HUES6 (cell line): ENCODE data around the gene CAV1.

Source experiments
- H3K27ac ChIP-seq: 2 replicates; pipeline ENCODE4 v1.7.0; 2013; ENCODE audit warnings: low read depth, mild to moderate bottlenecking, low read length, inconsistent platforms
- H3K27me3 ChIP-seq: 2 replicates; pipeline ENCODE4 v1.6.1; 2013; ENCODE audit warnings: low read length; ENCODE audit not compliant: control insufficient read depth, insufficient read depth
- H3K36me3 ChIP-seq: 2 replicates; pipeline ENCODE4 v1.6.1; 2013; ENCODE audit warnings: low read length; ENCODE audit not compliant: control insufficient read depth, insufficient read depth
- H3K4me1 ChIP-seq: 2 replicates; pipeline ENCODE4 v1.6.1; 2013; ENCODE audit warnings: low read length; ENCODE audit not compliant: control insufficient read depth, insufficient read depth
- H3K4me3 ChIP-seq: 2 replicates; pipeline ENCODE4 v1.5.1; 2013; ENCODE audit warnings: low read depth, low read length
- H3K9ac ChIP-seq: one replicate; pipeline ENCODE4 v1.6.1; 2013; ENCODE audit warnings: mild to moderate bottlenecking, low read length
- H3K9me3 ChIP-seq: 2 replicates; pipeline ENCODE4 v1.6.1; 2013; ENCODE audit warnings: low read depth, low read length; ENCODE audit not compliant: control insufficient read depth, insufficient read depth

The CAV1 gene

GRCh38 chr7:116521046-116521664 is 3.7 kb upstream of the CAV1 start:
- peak overlapping the region; percentile 92; the same call in 1 of the 2 replicates for H3K27ac ChIP-seq

GRCh38 chr7:116522247-116522646 is 2.6 kb upstream of the CAV1 start:
- H3K9ac ChIP-seq, result peak overlapping the region; percentile 56
- no peaks in the 10 kb centered on the region for H3K9me3 ChIP-seq
- H3K27me3 ChIP-seq, result peaks cover 21% of the 10 kb centered on the region
- peak overlapping the region; percentile 92 for H3K27ac ChIP-seq
- H3K4me3 ChIP-seq, result peak overlapping the region; percentile 23; the same call in 1 of the 2 replicates
- H3K4me1 ChIP-seq, result peaks cover 40% of the 10 kb centered on the region
- H3K36me3 ChIP-seq, result no peaks in the 10 kb centered on the region

More at GRCh38 chr7:116521046-116521664, 3.7 kb upstream of the CAV1 start:
- no peaks in the 10 kb centered on the region for H3K9me3 ChIP-seq
- H3K4me1 ChIP-seq, result peaks cover 32% of the 10 kb centered on the region
- H3K9ac ChIP-seq, result no peak overlapping the region
- no peak overlapping the region for H3K4me3 ChIP-seq
- H3K27me3 ChIP-seq, result peaks cover 11% of the 10 kb centered on the region
- H3K36me3 ChIP-seq, result no peaks in the 10 kb centered on the region

GRCh38 chr7:116524221-116524608 is 621 bp upstream of the CAV1 start:
- peaks cover 22% of the 10 kb centered on the region for H3K27me3 ChIP-seq
- peaks cover 2% of the 10 kb centered on the region; the same call in 1 of the 2 replicates for H3K36me3 ChIP-seq
- peak overlapping the region; percentile 80; the same call in 1 of the 2 replicates for H3K27ac ChIP-seq
- peaks cover 53% of the 10 kb centered on the region for H3K4me1 ChIP-seq
- H3K9me3 ChIP-seq, result no peaks in the 10 kb centered on the region
- peak overlapping the region; percentile 91 for H3K4me3 ChIP-seq
- H3K9ac ChIP-seq, result peak overlapping the region; percentile 99

- H3K36me3 ChIP-seq, result peaks cover 8% of the 10 kb centered on the region
- H3K27me3 ChIP-seq, result peaks cover 22% of the 10 kb centered on the region
- H3K4me3 ChIP-seq, result peak overlapping the region; percentile 91
- H3K9ac ChIP-seq, result peak overlapping the region; percentile 99
- H3K27ac ChIP-seq, result peak overlapping the region; percentile 87; the same call in 1 of the 2 replicates
- H3K4me1 ChIP-seq, result peaks cover 56% of the 10 kb centered on the region
- H3K9me3 ChIP-seq, result no peaks in the 10 kb centered on the region
Measured at GRCh38 chr7:116525298-116525912, 569 bp downstream of the CAV1 start.

GRCh38 chr7:116525913-116526861 is 1.4 kb downstream of the CAV1 start:
- H3K9me3 ChIP-seq, result no peaks in the 10 kb centered on the region
- peaks cover 22% of the 10 kb centered on the region for H3K27me3 ChIP-seq
- peak overlapping the region; percentile 99 for H3K9ac ChIP-seq
- peaks cover 55% of the 10 kb centered on the region for H3K4me1 ChIP-seq
- peak overlapping the region; percentile 91 for H3K4me3 ChIP-seq
- H3K27ac ChIP-seq, result peak overlapping the region; percentile 87; the same call in 1 of the 2 replicates
- peaks cover 12% of the 10 kb centered on the region for H3K36me3 ChIP-seq

- Histone ChIP-seq H3K36me3 (peaks cover 12% of the 10 kb centered on the region), H3K9ac (peak overlapping the region; percentile 99), H3K4me1 (peaks cover 48% of the 10 kb centered on the region), H3K9me3 (no peaks in the 10 kb centered on the region), H3K27ac (no peak overlapping the region), H3K27me3 (peaks cover 22% of the 10 kb centered on the region), H3K4me3 (peak overlapping the region; percentile 91)
Measured at GRCh38 chr7:116526897-116527296, 2.1 kb downstream of the CAV1 start.

GRCh38 chr7:116527521-116527920 is 2.7 kb downstream of the CAV1 start:
- Histone ChIP-seq H3K4me3 (peak overlapping the region; percentile 91; the same call in 1 of the 2 replicates), H3K9me3 (no peaks in the 10 kb centered on the region), H3K4me1 (peaks cover 42% of the 10 kb centered on the region), H3K9ac (peak overlapping the region; percentile 99), H3K36me3 (peaks cover 12% of the 10 kb centered on the region), H3K27me3 (peaks cover 22% of the 10 kb centered on the region), H3K27ac (no peak overlapping the region)

GRCh38 chr7:116528008-116528789 is 3.4 kb downstream of the CAV1 start:
- Histone ChIP-seq H3K27ac (no peak overlapping the region), H3K4me1 (peaks cover 36% of the 10 kb centered on the region), H3K9ac (no peak overlapping the region), H3K4me3 (peak overlapping the region; percentile 91; the same call in 1 of the 2 replicates), H3K36me3 (peaks cover 12% of the 10 kb centered on the region), H3K9me3 (no peaks in the 10 kb centered on the region), H3K27me3 (peaks cover 22% of the 10 kb centered on the region)

GRCh38 chr7:116529250-116529649 is 4.4 kb downstream of the CAV1 start:
- peaks cover 26% of the 10 kb centered on the region for H3K4me1 ChIP-seq
- H3K4me3 ChIP-seq, result no peak overlapping the region
- H3K36me3 ChIP-seq, result peaks cover 12% of the 10 kb centered on the region
- no peak overlapping the region for H3K9ac ChIP-seq
- peaks cover 22% of the 10 kb centered on the region for H3K27me3 ChIP-seq
- no peaks in the 10 kb centered on the region for H3K9me3 ChIP-seq
- no peak overlapping the region for H3K27ac ChIP-seq

GRCh38 chr7:116530107-116530820 is 5.4 kb downstream of the CAV1 start:
- peaks cover 18% of the 10 kb centered on the region for H3K27me3 ChIP-seq
- no peak overlapping the region for H3K9ac ChIP-seq
- no peak overlapping the region for H3K4me3 ChIP-seq
- no peaks in the 10 kb centered on the region for H3K9me3 ChIP-seq
- H3K36me3 ChIP-seq, result peaks cover 12% of the 10 kb centered on the region
- peaks cover 25% of the 10 kb centered on the region for H3K4me1 ChIP-seq
- no peak overlapping the region for H3K27ac ChIP-seq
